H9 (cell line): ENCODE data around the gene ATP2B2. TPM values are rescaled to one million over a fixed set of nuclear protein-coding genes. Genes with fewer than 3 reads are reported as not detected.

ENCODE experiments used
- DNase-seq: peaks from one replicate; pipeline ENCODE4 v3.0.0-alpha.2; 2017
- H2AFZ ChIP-seq: one replicate; pipeline ENCODE4 v1.6.1; 2013; ENCODE audit warnings: mild to moderate bottlenecking, low read length, control low read depth, moderate library complexity
- H2AK5ac ChIP-seq: 2 replicates; pipeline ENCODE4 v1.6.1; 2013; ENCODE audit warnings: low read length, control low read depth, mixed read lengths; ENCODE audit not compliant: insufficient read length
- H2BK120ac ChIP-seq: one replicate; pipeline ENCODE4 v1.6.1; 2013; ENCODE audit warnings: low read depth, mild to moderate bottlenecking, low read length, control low read depth, inconsistent platforms; ENCODE audit not compliant: poor library complexity, severe bottlenecking
- H2BK12ac ChIP-seq: 2 replicates; pipeline ENCODE4 v1.6.1; 2013; ENCODE audit warnings: low read length, control low read depth, mixed read lengths, low read depth; ENCODE audit not compliant: insufficient read length
- H2BK15ac ChIP-seq: 2 replicates; pipeline ENCODE4 v1.6.1; 2013; ENCODE audit warnings: low read depth, low read length, control low read depth
- H2BK20ac ChIP-seq: one replicate; pipeline ENCODE4 v1.6.1; 2013; ENCODE audit warnings: low read depth, mild to moderate bottlenecking, low read length, control low read depth, inconsistent platforms; ENCODE audit not compliant: poor library complexity, severe bottlenecking
- H2BK5ac ChIP-seq: 2 replicates; pipeline ENCODE4 v1.6.1; 2013; ENCODE audit warnings: low read length, control low read depth, mixed read lengths; ENCODE audit not compliant: insufficient read length
- H3K14ac ChIP-seq: 2 replicates; pipeline ENCODE4 v1.6.1; 2013; ENCODE audit warnings: low read length, control low read depth; ENCODE audit not compliant: insufficient read depth
- H3K18ac ChIP-seq: 2 replicates; pipeline ENCODE4 v1.6.1; 2013; ENCODE audit warnings: low read depth, mild to moderate bottlenecking, mixed read lengths, low read length, control low read depth; ENCODE audit not compliant: insufficient read length
- H3K23ac ChIP-seq: 2 replicates; pipeline ENCODE4 v1.6.1; 2013; ENCODE audit warnings: low read length, control low read depth, mixed read lengths, low read depth; ENCODE audit not compliant: insufficient read length
- H3K23me2 ChIP-seq: 2 replicates; pipeline ENCODE4 v1.6.1; 2013; ENCODE audit warnings: low read depth, mild to moderate bottlenecking, mixed read lengths, low read length, control low read depth; ENCODE audit not compliant: insufficient read length, poor library complexity, severe bottlenecking
- H3K27ac ChIP-seq: 2 replicates; pipeline ENCODE4 v1.5.1; 2013; ENCODE audit warnings: low read length, control low read depth, mixed read lengths, low read depth; ENCODE audit not compliant: insufficient read length
- H3K27me3 ChIP-seq: 2 replicates; pipeline ENCODE4 v1.6.1; 2013; ENCODE audit warnings: low read length, control low read depth, inconsistent platforms; ENCODE audit not compliant: insufficient read depth
- H3K4ac ChIP-seq: 2 replicates; pipeline ENCODE4 v1.6.1; 2013; ENCODE audit warnings: low read depth, mild to moderate bottlenecking, control low read depth, inconsistent platforms, low read length, moderate library complexity
- H3K4me1 ChIP-seq: 2 replicates; pipeline ENCODE4 v1.6.1; 2013; ENCODE audit warnings: low read length, control low read depth, inconsistent platforms; ENCODE audit not compliant: insufficient read depth
- H3K4me2 ChIP-seq: 2 replicates; pipeline ENCODE4 v1.6.1; 2013; ENCODE audit warnings: low read length, control low read depth, mixed read lengths; ENCODE audit not compliant: insufficient read length, insufficient read depth
- H3K56ac ChIP-seq: 2 replicates; pipeline ENCODE4 v1.6.1; 2013; ENCODE audit warnings: low read depth, mild to moderate bottlenecking, mixed read lengths, low read length, control low read depth; ENCODE audit not compliant: insufficient read length
- H3K79me1 ChIP-seq: 2 replicates; pipeline ENCODE4 v1.6.1; 2013; ENCODE audit warnings: low read depth, mild to moderate bottlenecking, moderate library complexity, low read length, control low read depth, inconsistent platforms; ENCODE audit not compliant: insufficient read depth, poor library complexity, severe bottlenecking
- H3K79me2 ChIP-seq: 2 replicates; pipeline ENCODE4 v1.6.1; 2013; ENCODE audit warnings: low read length, control low read depth, inconsistent platforms; ENCODE audit not compliant: insufficient read depth
- H3K9ac ChIP-seq: 2 replicates; pipeline ENCODE4 v1.6.1; 2013; ENCODE audit warnings: low read length, control low read depth, mixed read lengths; ENCODE audit not compliant: insufficient read length; ENCODE audit errors: extremely low read depth
- H3K9me3 ChIP-seq: one replicate; pipeline ENCODE4 v1.6.1; 2013; ENCODE audit warnings: low read depth, low read length, inconsistent platforms; ENCODE audit not compliant: control insufficient read depth
- H3T11ph ChIP-seq: one replicate; pipeline ENCODE4 v1.6.1; 2013; ENCODE audit warnings: mild to moderate bottlenecking, low read length, control low read depth, inconsistent platforms
- H4K20me1 ChIP-seq: one replicate; pipeline ENCODE4 v1.6.1; 2013; ENCODE audit not compliant: control insufficient read depth, insufficient read length, insufficient read depth
- H4K5ac ChIP-seq: 2 replicates; pipeline ENCODE4 v1.6.1; 2013; ENCODE audit warnings: low read depth, mild to moderate bottlenecking, mixed read lengths, low read length, control low read depth; ENCODE audit not compliant: insufficient read length
- H4K8ac ChIP-seq: replicated peaks from 2 replicates; pipeline ENCODE4 v1.6.1; 2013; ENCODE audit warnings: low read length, control low read depth, mixed read lengths, low read depth; ENCODE audit not compliant: insufficient read length
- H4K91ac ChIP-seq: 2 replicates; pipeline ENCODE4 v1.6.1; 2013; ENCODE audit warnings: low read depth, mild to moderate bottlenecking, moderate library complexity, mixed read lengths, low read length, control low read depth; ENCODE audit not compliant: insufficient read length
- H3K27ac Mint-ChIP-seq, 3 experiments: 2 replicates in 2 of 3; 3 replicates in 1 of 3; pipeline ENCODE4 v1.8.0; 2020 to 2021; ENCODE audit warnings: mixed read lengths in 3 of 3, mild to moderate bottlenecking in 1 of 3, moderate library complexity in 1 of 3
- H3K27me3 Mint-ChIP-seq: 2 replicates; pipeline ENCODE4 v1.8.0; 2021; ENCODE audit warnings: low read depth, mild to moderate bottlenecking, moderate library complexity, mixed read lengths
- H3K36me3 Mint-ChIP-seq, 3 experiments: 2 replicates in 2 of 3; 3 replicates in 1 of 3; pipeline ENCODE4 v1.8.0; 2020 to 2021; ENCODE audit warnings: low read depth in 3 of 3, mixed read lengths in 3 of 3; ENCODE audit not compliant: insufficient read depth in 1 of 3
- H3K4me1 Mint-ChIP-seq, 2 experiments: 2 replicates each; pipeline ENCODE4 v1.8.0; 2020; ENCODE audit warnings: mixed read lengths in 2 of 2
- H3K4me3 Mint-ChIP-seq, 2 experiments: 2 replicates in 1 of 2; 3 replicates in 1 of 2; pipeline ENCODE4 v1.8.0; 2020 to 2021; ENCODE audit warnings: mild to moderate bottlenecking in 2 of 2, mixed read lengths in 2 of 2, moderate library complexity in 1 of 2
- H3K9me3 Mint-ChIP-seq, 2 experiments: 2 replicates in 1 of 2; 3 replicates in 1 of 2; pipeline ENCODE4 v1.8.0; 2020; ENCODE audit warnings: mild to moderate bottlenecking in 2 of 2, mixed read lengths in 2 of 2, moderate library complexity in 1 of 2
- CTCF ChIP-seq: fragments of 200-600 bp; sonication (generic); conservative IDR thresholded peaks from 3 replicates; pipeline ENCODE4 v1.8.0; 2021; ENCODE audit warnings: antibody characterized with exemption, mild to moderate bottlenecking
- WGBS: extraction: QIAGEN DNeasy Blood & Tissue Kit; methylation state at CpG from one replicate; pipeline ENCODE4 v1.1.7; 2013; ENCODE audit warnings: missing lambda C conversion rate, low lambda C conversion rate, mixed read lengths; ENCODE audit not compliant: insufficient read length; ENCODE audit errors: extremely low coverage; 5-methylcytosine and 5-hydroxymethylcytosine counted together
- total RNA-seq: library from RNA; stranded (reverse); gene quantifications from 2 replicates; pipeline ENCODE4 v1.2.1, GENCODE V29; 2021

ATP2B2 gene
- total RNA-seq, 1 experiment from 2014 or later: 0.33 TPM

GRCh38 chr3:10333349-10333650 lies 172.1 kb downstream of the ATP2B2 start:
- H3K27me3 ChIP-seq: no peaks in the 10 kb centered on the region
- H3K18ac ChIP-seq: no peak overlapping the region
- no peak overlapping the region for H3K4ac ChIP-seq
- no peak overlapping the region for H3K9ac ChIP-seq
- H2BK20ac ChIP-seq: no peak overlapping the region
- no peak for TF ChIP-seq CTCF
- no peak overlapping the region for H2BK120ac ChIP-seq
- no peak overlapping the region for H3K14ac ChIP-seq
- H3K4me3 Mint-ChIP-seq: no peak overlapping the region
- no peaks in the 10 kb centered on the region for H3K36me3 Mint-ChIP-seq
- no peak overlapping the region for H2BK12ac ChIP-seq
- H2BK15ac ChIP-seq: no peak overlapping the region
- H4K8ac ChIP-seq: no peak overlapping the region
- no peaks in the 10 kb centered on the region for H4K20me1 ChIP-seq
- H4K91ac ChIP-seq: no peak overlapping the region
- H3K4me1 ChIP-seq: no peaks in the 10 kb centered on the region; the same call in 1 of the 2 replicates
- no peak overlapping the region; a peak in 1 of 7 replicates for H3K27ac Mint-ChIP-seq
- peaks cover 36% of the 10 kb centered on the region for H3K27me3 Mint-ChIP-seq
- no peaks in the 10 kb centered on the region for H3K9me3 ChIP-seq
- no peaks in the 10 kb centered on the region for H3K23me2 ChIP-seq
- no peaks in the 10 kb centered on the region for H3K79me1 ChIP-seq
- peaks cover 9 to 21% of the 10 kb centered on the region in 2 experiments for H3K4me1 Mint-ChIP-seq
- H2BK5ac ChIP-seq: no peak overlapping the region
- no peaks in the 10 kb centered on the region for H3K79me2 ChIP-seq
- H2AK5ac ChIP-seq: no peak overlapping the region
- H3K56ac ChIP-seq: no peak overlapping the region
- no peak overlapping the region for H2AFZ ChIP-seq
- no peak overlapping the region for H3K4me2 ChIP-seq
- no peak for DNase-seq
- no peak overlapping the region for H4K5ac ChIP-seq
- no peaks in the 10 kb centered on the region for H3K9me3 Mint-ChIP-seq
- no peak overlapping the region for H3K27ac ChIP-seq
- no CpG with 5 or more reads among the region's 2 CpGs for WGBS
- no peak overlapping the region for H3T11ph ChIP-seq
- no peak overlapping the region for H3K23ac ChIP-seq
